GM12878 (cell line): Measurements from ENCODE around the gene DUS1L. TPM values are rescaled to one million over a fixed set of nuclear protein-coding genes. Genes with fewer than 3 reads are reported as not detected.

Experiments
- ATAC-seq: fragments of 200-7000 bp; cut with Tn5 transposase; 3 replicates; pipeline ENCODE4 v1.9.1; 2020; ENCODE audit warnings: mild to moderate bottlenecking, moderate library complexity
- BruUV-seq: library from RNA; stranded (reverse); fragments of 400-500 nt; replicated peaks from 2 replicates; lab custom pipeline; 2021; lab: Mats Ljungman, UMichigan
- CTCF ChIA-PET: fragments of 300-600 bp; sonication (Branson Sonifier 250); formaldehyde crosslinking; extraction: SDS; loops from one replicate; lab custom pipeline; 2021; ENCODE audit warnings: inconsistent platforms; lab: Yijun Ruan, JAX
- POLR2A ChIA-PET: fragments of 350-600 bp; formaldehyde crosslinking; extraction: SDS; loops from one replicate; lab custom pipeline; 2021; ENCODE audit warnings: inconsistent platforms; lab: Charles Lee
- RAD21 ChIA-PET: fragments of 300-600 bp; sonication (Branson Sonifier 250); formaldehyde crosslinking; loops from one replicate; lab custom pipeline; 2023; ENCODE audit warnings: antibody characterized with exemption; ENCODE audit not compliant: unreplicated experiment; lab: Charles Lee
- SMC1A ChIA-PET: fragments of 300-600 bp; sonication (Branson Sonifier 250); formaldehyde crosslinking; loops from one replicate; lab custom pipeline; 2023; ENCODE audit not compliant: unreplicated experiment, uncharacterized antibody; lab: Charles Lee
- DNase-seq: peaks from one replicate; pipeline ENCODE4 v3.0.0-alpha.2; 2011; ENCODE audit warnings: low read depth, low spot score
- FAIRE-seq: peaks from 3 replicates; lab custom pipeline; 2011; peaks lifted over from hg19 to GRCh38; lab: Jason Lieb, UNC
- H2AFZ ChIP-seq: 2 replicates; pipeline ENCODE4 v1.6.0; 2011; ENCODE audit warnings: low read depth, low read length, control low read depth; ENCODE audit not compliant: control insufficient read depth
- H3K27ac ChIP-seq: 2 replicates; pipeline ENCODE4 v1.5.1; 2011; ENCODE audit warnings: control low read depth; ENCODE audit not compliant: control insufficient read depth, insufficient read depth
- H3K27me3 ChIP-seq, 2 experiments: replicated peaks in 1 of 2; 2 replicates each; pipeline versions ENCODE4 v1.6.0 to v1.6.1; 2011; ENCODE audit warnings: low read length in 1 of 2; ENCODE audit not compliant: control insufficient read depth in 2 of 2, insufficient read depth in 2 of 2
- H3K36me3 ChIP-seq, 2 experiments: 2 replicates each; pipeline ENCODE4 v1.5.1; 2011; ENCODE audit warnings: low read length in 1 of 2; ENCODE audit not compliant: control insufficient read depth in 2 of 2, insufficient read depth in 2 of 2
- H3K4me1 ChIP-seq: 2 replicates; pipeline ENCODE4 v1.6.1; 2011; ENCODE audit warnings: mild to moderate bottlenecking, low read length, moderate library complexity, mixed read lengths; ENCODE audit not compliant: control insufficient read depth, insufficient read depth
- H3K4me2 ChIP-seq: 2 replicates; pipeline ENCODE4 v1.6.0; 2011; ENCODE audit warnings: control low read depth; ENCODE audit not compliant: control insufficient read depth, insufficient read depth
- H3K4me3 ChIP-seq: fragments of 200-600 bp; sonication (generic); 2 replicates; pipeline ENCODE4 v1.5.1; 2016
- H3K79me2 ChIP-seq: 2 replicates; pipeline ENCODE4 v1.6.0; 2011; ENCODE audit warnings: low read length; ENCODE audit not compliant: control insufficient read depth, insufficient read depth
- H3K9ac ChIP-seq: 2 replicates; pipeline ENCODE4 v1.8.0; 2011; ENCODE audit warnings: low read length, control low read depth, mixed read lengths; ENCODE audit not compliant: control insufficient read depth, insufficient read depth
- H3K9me3 ChIP-seq: replicated peaks from 3 replicates; pipeline ENCODE4 v1.5.1; 2011; ENCODE audit warnings: mild to moderate bottlenecking, low read length; ENCODE audit not compliant: control insufficient read depth, insufficient read depth
- H4K20me1 ChIP-seq: 2 replicates; pipeline ENCODE4 v1.6.0; 2011; ENCODE audit not compliant: control insufficient read depth, insufficient read depth
- CHD1 ChIP-seq: IDR thresholded peaks from 2 replicates; pipeline ENCODE4 v1.6.1; 2012; ENCODE audit warnings: low read depth, low read length, improper control_type of control experiment
- EZH2 ChIP-seq: IDR thresholded peaks from 2 replicates; pipeline ENCODE4 v1.6.1; 2012; ENCODE audit warnings: low read depth, mild to moderate bottlenecking, control low read depth, inconsistent platforms, low read length, borderline replicate concordance; ENCODE audit not compliant: control insufficient read depth
- FOXK2 ChIP-seq: fragments of 450-650 bp; IDR thresholded peaks from 2 replicates; pipeline ENCODE4 v1.6.1; 2017; ENCODE audit warnings: mild to moderate bottlenecking, moderate library complexity
- HSF1 ChIP-seq: fragments of 150-350 bp; IDR thresholded peaks from 2 replicates; pipeline ENCODE4 v1.6.1; 2014; ENCODE audit warnings: mild to moderate bottlenecking, low read depth, low read length
- MTA3 ChIP-seq: IDR thresholded peaks from 2 replicates; pipeline ENCODE4 v1.6.1; 2012; ENCODE audit warnings: low read length, inconsistent platforms, borderline replicate concordance
- POLR2AphosphoS2 ChIP-seq: IDR thresholded peaks from 2 replicates; pipeline ENCODE4 v1.6.1; 2011; ENCODE audit warnings: low read depth, mild to moderate bottlenecking, low read length, improper control_type of control experiment, moderate library complexity
- RB1 ChIP-seq: fragments of 450-650 bp; formaldehyde crosslinking; IDR thresholded peaks from 2 replicates; pipeline ENCODE4 v1.6.1; 2017; ENCODE audit warnings: mild to moderate bottlenecking, borderline replicate concordance
- RBBP5 ChIP-seq: fragments of 200-600 bp; sonication (generic); conservative IDR thresholded peaks from 2 replicates; pipeline ENCODE4 v1.6.1; 2016
- REST ChIP-seq: IDR thresholded peaks from 2 replicates; pipeline ENCODE4 v1.6.1; 2012; ENCODE audit warnings: mild to moderate bottlenecking, low read depth, low read length
- SIN3A ChIP-seq: IDR thresholded peaks from 2 replicates; pipeline ENCODE4 v1.6.1; 2012; ENCODE audit warnings: low read depth, low read length, improper control_type of control experiment
- SKIL ChIP-seq: fragments of 450-650 bp; IDR thresholded peaks from 2 replicates; pipeline ENCODE4 v1.6.1; 2017; ENCODE audit warnings: mild to moderate bottlenecking, low read depth, inconsistent platforms; ENCODE audit not compliant: poor library complexity, severe bottlenecking
- SRF ChIP-seq, 2 experiments: IDR thresholded peaks; 2 replicates each; pipeline ENCODE4 v1.6.1; 2011; ENCODE audit warnings: low read depth in 2 of 2, low read length in 2 of 2, mild to moderate bottlenecking in 1 of 2, moderate library complexity in 1 of 2
- TBL1XR1 ChIP-seq: IDR thresholded peaks from 2 replicates; pipeline ENCODE4 v1.6.1; 2012; ENCODE audit warnings: low read depth, low read length, improper control_type of control experiment
- ZBTB11 ChIP-seq: fragments of 450-650 bp; formaldehyde crosslinking; IDR thresholded peaks from 2 replicates; pipeline ENCODE4 v1.5.0; 2022; ENCODE audit warnings: mild to moderate bottlenecking, missing genetic modification characterization
- WGBS: methylation state at CpG from one replicate; pipeline ENCODE4 v1.1.6; 2016; ENCODE audit warnings: low lambda C conversion rate; ENCODE audit not compliant: insufficient replicate concordance, insufficient coverage; ENCODE audit errors: missing lambda C conversion rate; 5-methylcytosine and 5-hydroxymethylcytosine counted together
- in situ Hi-C: fragments of 300-500 bp; cut with MboI; formaldehyde crosslinking; loops from 9 replicates; pipeline ENCODE4 v1.14.3; 2018; ENCODE audit warnings: mixed read lengths
- intact Hi-C: fragments of 100-400 bp; cut with micrococcal nuclease; formaldehyde crosslinking; loops from one replicate; pipeline ENCODE4 v1.14.2; 2022; ENCODE audit not compliant: unreplicated experiment
- polyA plus RNA-seq, 11 experiments: library from polyadenylated mRNA; depleted of rRNA in 4 of 11; unstranded in 6 of 11; stranded (reverse) in 5 of 11; fragments of >200 nt; fragmentation: Nextera tagmentation in 4 of 11; fragmentation: Illumina TruSeq in 1 of 11; extraction: Ambion mirVana in 4 of 11; extraction: Trizol in 1 of 11; gene quantifications; 1 replicate in 1 of 11; 2 replicates in 10 of 11; pipeline versions ENCODE4 v1.2.1 to v1.2.3, GENCODE V29; 2011 to 2016; ENCODE audit warnings: inconsistent platforms in 2 of 11, missing spikeins in 2 of 11, low read depth in 1 of 11
- total RNA-seq, 4 experiments: library from RNA; depleted of rRNA in 3 of 4; stranded (reverse); fragments of >200 nt in 3 of 4; fragmentation: Illumina TruSeq in 1 of 4; extraction: Trizol in 1 of 4; gene quantifications; 2 replicates each; pipeline versions ENCODE4 v1.2.1 to v1.2.3, GENCODE V29; 2013 to 2021

Gene DUS1L
- total and polyA plus RNA-seq, 10 of the 15 experiments (the other 5 are each of a cell fraction or from before 2014, with no cell fraction given), result 6.1 to 157 (median 44.5) TPM

- 98% methylated on average over 9 of the region's 9 CpGs for WGBS
- in situ Hi-C loops (no loop called here), intact Hi-C loops (no loop called here)
- RAD21 ChIA-PET, result interaction anchor here (1.4 to 1.5 kb wide), 2 partner anchors 125 to 271 kb away, joined by 3 to 4 read pairs; no protein-coding TSS in a partner anchor
- Histone ChIP-seq H3K79me2 (no peaks in the 10 kb centered on the region; the same call in 1 of the 2 replicates), H3K4me3 (no peak overlapping the region), H3K36me3 (no peaks in the 10 kb centered on the region; a peak in 1 of 4 replicates), H3K4me1 (peaks cover 7% of the 10 kb centered on the region), H3K27ac (no peak overlapping the region), H4K20me1 (no peaks in the 10 kb centered on the region), H3K9ac (no peak overlapping the region), H2AFZ (no peak overlapping the region), H3K9me3 (no peaks in the 10 kb centered on the region), H3K27me3 (no peaks in the 10 kb centered on the region), H3K4me2 (no peak overlapping the region)
- SMC1A ChIA-PET, result interaction anchor here (2.5 kb wide), 1 partner anchor 126 kb away, joined by 13 read pairs; no protein-coding TSS in a partner anchor
- POLR2A ChIA-PET, result no interaction called here
- no TSS peak for BruUV-seq
- DNase-seq, result no peak
- ATAC-seq, result no peak
- CTCF ChIA-PET, result interaction anchor here (1.1 to 2.1 kb wide), 6 partner anchors 8 to 322 kb away, joined by 3 to 19 read pairs (median 6); partner anchors contain the start of gene DCXR
- no peak for FAIRE-seq
- TF ChIP-seq FOXK2 (no peak), RB1 (no peak), ZBTB11 (CRISPR knock-in tag) (no peak), MTA3 (no peak), EZH2 (no peak), HSF1 (no peak), CHD1 (no peak), POLR2AphosphoS2 (no peak), RBBP5 (no peak), SRF (IDR thresholded peaks at IDR 0.05; ENCODE audit: low read depth in 2 of 2, low read length in 2 of 2) (no peak), TBL1XR1 (no peak), REST (no peak), SKIL (no peak), SIN3A (no peak)
Observed at GRCh38 chr17:82028966-82029365, 36.6 kb downstream of the DUS1L start.
